Tibial nerve (tissue), 4 donors: ENCODE measurements around the gene GRM8.

Experiments
- CTCF ChIP-seq, 5 experiments: fragments of 200-600 bp in 3 of 5; fragments of 450-650 bp in 2 of 5; sonication (generic) in 3 of 5; IDR thresholded peaks; one replicate each; pipeline ENCODE4 v1.5.1; 2016 to 2019; ENCODE audit warnings: antibody characterized with exemption in 5 of 5, mild to moderate bottlenecking in 3 of 5, moderate library complexity in 2 of 5
- EP300 ChIP-seq, 2 donors: sonication (generic); formaldehyde crosslinking; IDR thresholded peaks; one replicate each; pipeline ENCODE4 v1.6.1; 2017; ENCODE audit warnings: antibody characterized with exemption in 2 of 2, mild to moderate bottlenecking in 1 of 2
- POLR2A ChIP-seq, 2 donors: fragments of 450-650 bp; IDR thresholded peaks; one replicate each; pipeline ENCODE4 v1.6.1; 2017; ENCODE audit warnings: antibody characterized with exemption in 2 of 2, mild to moderate bottlenecking in 2 of 2, moderate library complexity in 2 of 2

GRCh38 chr7:126791306-126791705 lies 461.4 kb downstream of the GRM8 start:
- no peak for TF ChIP-seq POLR2A (IDR thresholded peaks at IDR 0.05)
- TF ChIP-seq CTCF (IDR thresholded peaks at IDR 0.05) = no peak
- no peak for TF ChIP-seq EP300 (IDR thresholded peaks at IDR 0.05)
